ENCODE results near the gene CEP112.
"Not testable (repeated sequence)": the region's sequence is repeated elsewhere in the genome, so short reads cannot be mapped to it uniquely, and the experiment has no call there.

The CEP112 gene

GRCh38 chr17:65694601-65695000 lies 497.3 kb downstream of the CEP112 start:
- no peak for TF ChIP-seq MYC (IDR thresholded peaks at IDR 0.05; ENCODE audit: low read depth, low read length)
- no peak for TF ChIP-seq POLR2A (IDR thresholded peaks at IDR 0.05; ENCODE audit: extremely low read depth, insufficient read length)
- TF ChIP-seq CTCF (IDR thresholded peaks at IDR 0.05; ENCODE audit: low read depth, low read length): no peak
- no peak for TF ChIP-seq MAX (IDR thresholded peaks at IDR 0.05; ENCODE audit: low read depth, low read length)
- H3K4me3 ChIP-seq (ENCODE audit: low read depth, low read length): no peak overlapping the region
- DNase-seq (ENCODE audit: low read depth): no peak

GRCh38 chr17:65690626-65691310 lies 501.2 kb downstream of the CEP112 start:
- no peak for TF ChIP-seq CTCF (IDR thresholded peaks at IDR 0.05; ENCODE audit: low read depth, low read length)
- no peak overlapping the region for H3K4me3 ChIP-seq (ENCODE audit: low read depth, low read length)
- no peak for DNase-seq (ENCODE audit: low read depth)

GRCh38 chr17:65688307-65688706 lies 503.6 kb downstream of the CEP112 start:
- TF ChIP-seq MAX (IDR thresholded peaks at IDR 0.05; ENCODE audit: low read depth, low read length): no peak
- no peak for TF ChIP-seq POLR2A (IDR thresholded peaks at IDR 0.05; ENCODE audit: extremely low read depth, insufficient read length)
- TF ChIP-seq MYC (IDR thresholded peaks at IDR 0.05; ENCODE audit: low read depth, low read length): no peak
- no peak for TF ChIP-seq CTCF (IDR thresholded peaks at IDR 0.05; ENCODE audit: low read depth, low read length)

GRCh38 chr17:65685110-65685509 lies 506.8 kb downstream of the CEP112 start:
- H3K4me3 ChIP-seq (ENCODE audit: low read depth, low read length): no peak overlapping the region

More at GRCh38 chr17:65688307-65688706, 503.6 kb downstream of the CEP112 start:
- no peak for DNase-seq (ENCODE audit: low read depth)
- H3K4me3 ChIP-seq (ENCODE audit: low read depth, low read length): no peak overlapping the region

GRCh38 chr17:65684631-65685030 lies 507.3 kb downstream of the CEP112 start:
- DNase-seq (ENCODE audit: low read depth): peak; percentile 4
- no peak for TF ChIP-seq CTCF (IDR thresholded peaks at IDR 0.05; ENCODE audit: low read depth, low read length)
- H3K4me3 ChIP-seq (ENCODE audit: low read depth, low read length): no peak overlapping the region

More at GRCh38 chr17:65685110-65685509, 506.8 kb downstream of the CEP112 start:
- no peak for DNase-seq (ENCODE audit: low read depth)
- TF ChIP-seq POLR2A (IDR thresholded peaks at IDR 0.05; ENCODE audit: extremely low read depth, insufficient read length) (no peak), MYC (IDR thresholded peaks at IDR 0.05; ENCODE audit: low read depth, low read length) (no peak), CTCF (IDR thresholded peaks at IDR 0.05; ENCODE audit: low read depth, low read length) (no peak), MAX (IDR thresholded peaks at IDR 0.05; ENCODE audit: low read depth, low read length) (no peak)

- no peak for DNase-seq (ENCODE audit: low read depth)
- no peak for TF ChIP-seq MAX (IDR thresholded peaks at IDR 0.05; ENCODE audit: low read depth, low read length)
- no peak for TF ChIP-seq POLR2A (IDR thresholded peaks at IDR 0.05; ENCODE audit: extremely low read depth, insufficient read length)
- no peak for TF ChIP-seq MYC (IDR thresholded peaks at IDR 0.05; ENCODE audit: low read depth, low read length)
- no peak for TF ChIP-seq CTCF (IDR thresholded peaks at IDR 0.05; ENCODE audit: low read depth, low read length)
- no peak overlapping the region for H3K4me3 ChIP-seq (ENCODE audit: low read depth, low read length)
Observed at GRCh38 chr17:65683428-65683827, 508.5 kb downstream of the CEP112 start.

GRCh38 chr17:65681763-65682162 lies 510.2 kb downstream of the CEP112 start:
- DNase-seq (ENCODE audit: low read depth); H3K4me3 ChIP-seq (ENCODE audit: low read depth, low read length): not testable (repeated sequence)

Measured in NB4 (cell line).